Endodermal cell (in vitro differentiated cells): ENCODE results near the gene SPTLC3. TPM values are rescaled to one million over a fixed set of nuclear protein-coding genes. Genes with fewer than 3 reads are reported as not detected.

Experiments
- DNase-seq: peaks from one replicate; pipeline ENCODE4 v3.0.0-alpha.2; 2017
- H3K27ac ChIP-seq: 2 replicates; pipeline ENCODE4 v1.5.1; 2013; ENCODE audit warnings: mild to moderate bottlenecking, low read depth, low read length, moderate library complexity
- H3K27me3 ChIP-seq: 2 replicates; pipeline ENCODE4 v1.6.1; 2013; ENCODE audit warnings: mild to moderate bottlenecking, low read length, moderate library complexity; ENCODE audit not compliant: insufficient read depth, control insufficient read depth, poor library complexity, severe bottlenecking
- H3K36me3 ChIP-seq: 2 replicates; pipeline ENCODE4 v1.7.0; 2013; ENCODE audit warnings: mild to moderate bottlenecking, low read length, moderate library complexity; ENCODE audit not compliant: control insufficient read depth, insufficient read depth
- H3K4me1 ChIP-seq: one replicate; pipeline ENCODE4 v1.7.0; 2013; ENCODE audit warnings: low read length; ENCODE audit not compliant: control insufficient read depth, insufficient read depth
- H3K4me3 ChIP-seq: 2 replicates; pipeline ENCODE4 v1.5.1; 2013; ENCODE audit warnings: mild to moderate bottlenecking, low read length, moderate library complexity
- H3K9ac ChIP-seq: 2 replicates; pipeline ENCODE4 v1.6.1; 2013; ENCODE audit warnings: mild to moderate bottlenecking, low read length, moderate library complexity; ENCODE audit not compliant: poor library complexity, severe bottlenecking; ENCODE audit errors: extremely low read depth
- H3K9me3 ChIP-seq: 2 replicates; pipeline ENCODE4 v1.6.1; 2013; ENCODE audit warnings: mild to moderate bottlenecking, low read length, moderate library complexity; ENCODE audit not compliant: control insufficient read depth
- H3K27ac Mint-ChIP-seq: 2 replicates; pipeline ENCODE4 v1.8.0; 2020; ENCODE audit warnings: mixed read lengths
- H3K27me3 Mint-ChIP-seq: 2 replicates; pipeline ENCODE4 v1.8.0; 2021; ENCODE audit warnings: mild to moderate bottlenecking, mixed read lengths; ENCODE audit not compliant: insufficient read depth
- H3K36me3 Mint-ChIP-seq: 2 replicates; pipeline ENCODE4 v1.8.0; 2020; ENCODE audit warnings: low read depth, mixed read lengths
- H3K4me1 Mint-ChIP-seq: 2 replicates; pipeline ENCODE4 v1.8.0; 2020; ENCODE audit warnings: mixed read lengths
- H3K4me3 Mint-ChIP-seq: 2 replicates; pipeline ENCODE4 v1.8.0; 2020; ENCODE audit warnings: mild to moderate bottlenecking, moderate library complexity, mixed read lengths
- H3K9me3 Mint-ChIP-seq: 2 replicates; pipeline ENCODE4 v1.8.0; 2020; ENCODE audit warnings: mild to moderate bottlenecking, mixed read lengths
- WGBS, 2 experiments: methylation state at CpG; one replicate each; pipeline versions ENCODE4 v1.1.5 to v1.1.7; 2013; ENCODE audit warnings: missing lambda C conversion rate in 2 of 2, mixed read lengths in 1 of 2; ENCODE audit not compliant: insufficient coverage in 1 of 2, insufficient read length in 1 of 2; 5-methylcytosine and 5-hydroxymethylcytosine counted together
- total RNA-seq, 2 donors: library from RNA; stranded (reverse); fragmentation: NEBNext Ultra II Directional in 1 of 2; extraction: Animal tissue kit (Norgen Biotek cat#: 25700) in 1 of 2; gene quantifications; 2 replicates in 1 of 2; 3 replicates in 1 of 2; pipeline ENCODE4 v1.2.1, GENCODE V29; 2021
- TF ChIP-seq, protein P1 (sequence below): fragments of 200-600 bp; sonication (generic); conservative IDR thresholded peaks from 2 replicates; pipeline ENCODE4 v1.5.0; 2021; ENCODE audit warnings: antibody characterized with exemption, mild to moderate bottlenecking

SPTLC3 gene
- total RNA-seq, 2 donors from 2014 or later, result 1.6 TPM

DNA sequence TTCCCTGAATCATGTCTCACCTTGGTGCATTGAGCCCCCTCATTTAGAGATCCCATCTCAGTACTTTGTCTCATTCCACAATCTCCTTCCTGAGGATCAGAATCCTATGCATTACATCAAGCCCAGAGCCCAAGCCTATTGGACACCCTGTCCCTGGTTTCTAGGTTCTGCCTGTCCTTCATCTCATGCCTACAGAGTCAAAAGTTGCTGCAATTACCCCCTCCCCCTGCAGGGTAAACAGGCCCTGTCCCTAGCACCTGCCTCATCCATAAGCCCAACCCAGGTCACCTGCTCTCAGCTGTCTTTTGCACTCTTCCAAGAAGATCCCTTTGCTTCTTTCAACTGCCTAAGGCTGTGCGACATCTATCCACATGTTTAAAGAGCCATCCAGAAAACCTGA lies 93.9 kb downstream of the SPTLC3 start:
- H3K4me1 Mint-ChIP-seq, result peaks cover 15% of the 10 kb centered on the region
- no peak overlapping the region for H3K4me3 Mint-ChIP-seq
- no peak for DNase-seq
- no peaks in the 10 kb centered on the region for H3K36me3 ChIP-seq
- no peak overlapping the region for H3K4me3 ChIP-seq
- no peaks in the 10 kb centered on the region for H3K27me3 ChIP-seq
- no peaks in the 10 kb centered on the region for H3K9me3 ChIP-seq
- no peak overlapping the region for H3K27ac Mint-ChIP-seq
- 96 to 100% methylated on average over 1 of the region's 1 CpG for WGBS, 2 experiments
- no peak overlapping the region for H3K27ac ChIP-seq
- TF ChIP-seq, protein P1, sequence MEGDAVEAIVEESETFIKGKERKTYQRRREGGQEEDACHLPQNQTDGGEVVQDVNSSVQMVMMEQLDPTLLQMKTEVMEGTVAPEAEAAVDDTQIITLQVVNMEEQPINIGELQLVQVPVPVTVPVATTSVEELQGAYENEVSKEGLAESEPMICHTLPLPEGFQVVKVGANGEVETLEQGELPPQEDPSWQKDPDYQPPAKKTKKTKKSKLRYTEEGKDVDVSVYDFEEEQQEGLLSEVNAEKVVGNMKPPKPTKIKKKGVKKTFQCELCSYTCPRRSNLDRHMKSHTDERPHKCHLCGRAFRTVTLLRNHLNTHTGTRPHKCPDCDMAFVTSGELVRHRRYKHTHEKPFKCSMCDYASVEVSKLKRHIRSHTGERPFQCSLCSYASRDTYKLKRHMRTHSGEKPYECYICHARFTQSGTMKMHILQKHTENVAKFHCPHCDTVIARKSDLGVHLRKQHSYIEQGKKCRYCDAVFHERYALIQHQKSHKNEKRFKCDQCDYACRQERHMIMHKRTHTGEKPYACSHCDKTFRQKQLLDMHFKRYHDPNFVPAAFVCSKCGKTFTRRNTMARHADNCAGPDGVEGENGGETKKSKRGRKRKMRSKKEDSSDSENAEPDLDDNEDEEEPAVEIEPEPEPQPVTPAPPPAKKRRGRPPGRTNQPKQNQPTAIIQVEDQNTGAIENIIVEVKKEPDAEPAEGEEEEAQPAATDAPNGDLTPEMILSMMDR, result peak; percentile 44
- no peaks in the 10 kb centered on the region for H3K27me3 Mint-ChIP-seq
- H3K9me3 Mint-ChIP-seq, result no peaks in the 10 kb centered on the region
- H3K36me3 Mint-ChIP-seq, result no peaks in the 10 kb centered on the region
- H3K9ac ChIP-seq, result no peak overlapping the region
- no peaks in the 10 kb centered on the region for H3K4me1 ChIP-seq

GRCh38 chr20:13105039-13105438 lies 96.3 kb downstream of the SPTLC3 start:
- Histone ChIP-seq H3K27ac (no peak overlapping the region), H3K9ac (no peak overlapping the region), H3K9me3 (no peaks in the 10 kb centered on the region), H3K4me1 (no peaks in the 10 kb centered on the region), H3K4me3 (no peak overlapping the region), H3K27me3 (no peaks in the 10 kb centered on the region), H3K36me3 (no peaks in the 10 kb centered on the region)
- no peak overlapping the region for H3K27ac Mint-ChIP-seq
- 84 to 88% methylated on average over 6 to 9 of the region's 9 CpGs for whole genome bisulfite sequencing, 2 experiments
- H3K27me3 Mint-ChIP-seq, result no peaks in the 10 kb centered on the region
- no peaks in the 10 kb centered on the region for H3K9me3 Mint-ChIP-seq
- peaks cover 15% of the 10 kb centered on the region for H3K4me1 Mint-ChIP-seq
- DNase-seq, result no peak
- H3K4me3 Mint-ChIP-seq, result no peak overlapping the region
- TF ChIP-seq, protein P1, result no peak
- H3K36me3 Mint-ChIP-seq, result no peaks in the 10 kb centered on the region

DNA sequence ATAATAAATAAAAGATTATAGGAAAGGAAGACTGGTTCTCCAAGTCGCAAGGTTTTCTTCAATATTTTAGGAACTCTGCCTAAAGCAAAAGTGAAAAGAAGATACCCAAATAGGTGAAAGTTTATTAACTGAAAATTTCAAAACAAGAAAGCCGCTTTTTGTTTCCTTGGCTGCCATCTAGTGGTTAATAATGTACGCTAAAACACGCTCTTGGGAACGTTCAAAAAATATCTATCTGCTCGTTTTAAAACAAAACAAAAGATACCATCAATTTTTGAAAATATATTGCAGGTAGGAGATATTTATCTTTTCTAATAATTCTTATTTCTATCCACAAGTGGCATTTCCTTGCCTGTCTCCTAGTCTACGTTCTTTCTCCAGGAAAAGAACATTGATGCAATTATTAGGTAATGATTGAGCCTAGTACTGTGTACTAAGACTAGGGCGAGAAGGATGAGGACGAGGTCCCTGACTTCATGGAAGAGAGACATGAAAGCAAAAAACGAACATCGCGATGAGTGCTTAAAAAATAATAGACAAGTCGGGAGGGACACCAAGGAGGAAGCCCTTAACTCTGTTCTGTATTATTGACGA lies 97.2 kb downstream of the SPTLC3 start:
- DNase-seq, result no peak
- 51 to 73% methylated on average over 10 to 14 of the region's 14 CpGs for WGBS, 2 experiments
- H3K27ac Mint-ChIP-seq, result no peak overlapping the region

More for the DNA sequence above, 97.2 kb downstream of the SPTLC3 start:
- no peak overlapping the region for H3K27ac ChIP-seq
- no peaks in the 10 kb centered on the region for H3K9me3 ChIP-seq
- H3K36me3 Mint-ChIP-seq, result no peaks in the 10 kb centered on the region
- H3K4me3 ChIP-seq, result no peak overlapping the region
- H3K9me3 Mint-ChIP-seq, result no peaks in the 10 kb centered on the region
- H3K4me1 Mint-ChIP-seq, result peaks cover 15% of the 10 kb centered on the region
- H3K4me3 Mint-ChIP-seq, result no peak overlapping the region
- H3K4me1 ChIP-seq, result no peaks in the 10 kb centered on the region
- H3K9ac ChIP-seq, result no peak overlapping the region
- no peaks in the 10 kb centered on the region for H3K27me3 Mint-ChIP-seq
- no peaks in the 10 kb centered on the region for H3K27me3 ChIP-seq
- TF ChIP-seq, protein P1, result peak; percentile 94
- H3K36me3 ChIP-seq, result no peaks in the 10 kb centered on the region
